Erythroblast (primary cell): ENCODE measurements around the gene SLC6A11.

Source experiments
- GATA1 ChIP-seq: IDR thresholded peaks from 2 replicates; pipeline ENCODE4 v1.6.1; 2011; ENCODE audit warnings: low read depth, mild to moderate bottlenecking, control low read depth, low read length, moderate library complexity
- POLR2A ChIP-seq: IDR thresholded peaks from 2 replicates; pipeline ENCODE4 v1.6.1; 2011; ENCODE audit warnings: mild to moderate bottlenecking, low read length

DNA sequence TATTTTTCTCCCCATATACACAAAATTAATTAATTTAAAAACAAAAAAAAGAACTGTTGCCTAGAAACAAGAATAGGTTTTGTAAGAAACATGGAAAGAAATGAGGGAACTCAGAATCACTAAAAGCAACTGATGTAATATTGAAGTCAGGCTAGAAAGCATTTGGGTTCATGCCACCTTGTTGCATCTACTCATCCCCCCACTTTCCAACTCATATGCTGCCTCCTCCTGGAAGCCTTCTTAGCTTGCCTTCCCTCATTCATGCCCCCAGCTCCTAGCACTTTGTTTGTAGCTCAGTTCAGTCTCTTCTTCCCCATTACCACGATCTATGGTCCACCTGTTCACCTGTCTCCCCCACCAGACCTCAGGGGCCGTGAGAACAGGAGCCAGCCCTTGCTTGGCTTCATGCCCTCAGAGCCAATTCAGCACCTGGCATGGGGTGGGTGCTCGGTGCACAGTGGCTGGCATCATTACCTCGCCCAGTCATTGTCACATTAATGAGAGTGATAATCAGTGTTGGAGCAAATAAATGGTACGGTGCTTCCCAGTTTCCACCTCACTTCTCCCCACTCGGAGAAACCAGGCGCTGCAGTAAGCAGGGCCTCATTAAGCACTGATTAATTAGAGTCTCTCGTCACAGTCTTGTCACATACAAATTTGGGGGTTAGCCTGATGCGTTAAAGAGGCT is 114.1 kb downstream of the SLC6A11 start:
- TF ChIP-seq POLR2A (no peak), GATA1 (no peak)
